Effector memory CD4-positive, alpha-beta T cell (primary cell): ENCODE results near the gene MPO.
A peak's percentile ranks its signal among the peaks of the same experiment; 100 is the strongest.

Source experiments
- DNase-seq, 3 donors: peaks; one replicate each; pipeline ENCODE4 v3.0.0-alpha.2; 2020
- H3K27ac ChIP-seq: 2 replicates; pipeline ENCODE4 v1.7.0; 2013; ENCODE audit warnings: mild to moderate bottlenecking, low read length, moderate library complexity; ENCODE audit not compliant: insufficient read depth, poor library complexity, severe bottlenecking
- H3K27me3 ChIP-seq: replicated peaks from 2 replicates; pipeline ENCODE4 v1.7.0; 2013; ENCODE audit warnings: mild to moderate bottlenecking, low read length; ENCODE audit not compliant: insufficient read depth, control insufficient read depth, poor library complexity, severe bottlenecking
- H3K36me3 ChIP-seq: 2 replicates; pipeline ENCODE4 v1.7.0; 2013; ENCODE audit warnings: mild to moderate bottlenecking, low read length, moderate library complexity; ENCODE audit not compliant: control insufficient read depth, insufficient read depth
- H3K4me1 ChIP-seq: 2 replicates; pipeline ENCODE4 v1.7.0; 2013; ENCODE audit warnings: low read length, mild to moderate bottlenecking; ENCODE audit not compliant: control insufficient read depth, insufficient read depth, poor library complexity, severe bottlenecking
- H3K4me3 ChIP-seq: 2 replicates; pipeline ENCODE4 v1.7.0; 2013; ENCODE audit warnings: low read length, low read depth, mild to moderate bottlenecking; ENCODE audit not compliant: insufficient read depth, poor library complexity, severe bottlenecking
- H3K9me3 ChIP-seq: 2 replicates; pipeline ENCODE4 v1.7.0; 2013; ENCODE audit warnings: mild to moderate bottlenecking, low read length, moderate library complexity; ENCODE audit not compliant: control insufficient read depth

MPO gene

DNA sequence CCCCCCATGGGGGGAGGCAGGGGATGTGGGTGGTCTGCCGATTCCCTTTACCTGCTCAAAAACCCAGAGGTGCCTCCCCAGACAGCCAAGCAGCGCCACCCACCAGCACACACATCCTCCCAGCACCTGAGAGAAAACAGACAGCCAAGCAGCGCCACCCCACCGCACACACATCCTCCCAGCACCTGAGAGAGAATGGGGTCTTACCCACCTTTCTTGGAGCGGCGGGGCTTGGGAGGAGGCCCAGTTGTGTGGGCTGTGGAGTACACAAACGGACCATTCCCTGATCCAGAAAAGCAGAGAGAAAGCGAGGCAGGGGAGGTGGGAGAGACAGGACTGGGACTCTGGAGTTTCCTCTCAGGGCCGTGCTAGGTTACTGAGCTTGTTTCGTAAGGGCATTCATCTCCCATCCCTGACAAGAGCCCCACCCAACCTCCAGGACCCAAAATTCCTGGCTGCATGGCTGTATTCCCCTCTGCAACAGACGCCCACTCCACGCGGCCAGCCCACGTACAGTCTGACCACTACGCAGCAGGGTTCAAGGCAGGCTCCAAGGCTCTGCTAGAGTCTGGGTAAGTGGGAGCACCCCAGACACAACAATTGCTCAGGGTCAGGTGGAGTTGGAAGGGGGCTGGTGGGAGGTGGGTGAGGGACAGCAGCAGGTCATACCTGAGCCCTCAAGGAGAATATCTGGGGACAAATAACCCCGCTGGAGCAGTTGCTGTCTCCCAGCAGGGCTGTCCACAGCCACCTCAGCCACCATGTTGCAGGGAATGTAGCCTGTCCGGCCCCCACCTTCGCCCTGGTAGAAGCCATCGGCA, 25.6 kb upstream of the MPO start:
- no peak for DNase-seq
- Histone ChIP-seq H3K9me3 (no peaks in the 10 kb centered on the region), H3K27me3 (no peaks in the 10 kb centered on the region), H3K4me3 (no peak overlapping the region), H3K27ac (no peak overlapping the region), H3K36me3 (peaks cover 13% of the 10 kb centered on the region), H3K4me1 (no peaks in the 10 kb centered on the region)

DNA sequence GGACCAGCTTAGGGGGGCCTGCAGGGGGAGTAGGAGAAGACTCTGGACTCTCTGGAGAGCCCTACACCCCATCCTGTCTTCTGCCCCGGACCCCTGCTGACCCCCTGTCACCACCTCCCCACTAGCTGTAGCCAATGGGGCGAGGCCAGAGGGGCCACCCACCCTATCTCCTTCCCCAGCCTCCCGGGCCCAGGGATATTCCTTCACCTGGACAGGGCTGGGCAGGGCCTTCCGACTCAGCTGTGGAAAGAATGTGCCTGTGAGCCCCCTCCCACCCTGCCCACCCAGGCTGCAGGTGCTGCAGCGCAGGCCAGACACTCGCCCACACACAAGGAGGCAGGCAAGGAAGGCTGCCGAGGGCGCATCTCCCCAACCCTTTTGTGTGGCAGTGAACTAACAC, 24.9 kb upstream of the MPO start:
- H3K27ac ChIP-seq = no peak overlapping the region
- no peaks in the 10 kb centered on the region for H3K9me3 ChIP-seq
- H3K4me1 ChIP-seq = no peaks in the 10 kb centered on the region
- H3K4me3 ChIP-seq = no peak overlapping the region
- H3K36me3 ChIP-seq = peaks cover 13% of the 10 kb centered on the region
- DNase-seq = no peak
- H3K27me3 ChIP-seq = no peaks in the 10 kb centered on the region

DNA sequence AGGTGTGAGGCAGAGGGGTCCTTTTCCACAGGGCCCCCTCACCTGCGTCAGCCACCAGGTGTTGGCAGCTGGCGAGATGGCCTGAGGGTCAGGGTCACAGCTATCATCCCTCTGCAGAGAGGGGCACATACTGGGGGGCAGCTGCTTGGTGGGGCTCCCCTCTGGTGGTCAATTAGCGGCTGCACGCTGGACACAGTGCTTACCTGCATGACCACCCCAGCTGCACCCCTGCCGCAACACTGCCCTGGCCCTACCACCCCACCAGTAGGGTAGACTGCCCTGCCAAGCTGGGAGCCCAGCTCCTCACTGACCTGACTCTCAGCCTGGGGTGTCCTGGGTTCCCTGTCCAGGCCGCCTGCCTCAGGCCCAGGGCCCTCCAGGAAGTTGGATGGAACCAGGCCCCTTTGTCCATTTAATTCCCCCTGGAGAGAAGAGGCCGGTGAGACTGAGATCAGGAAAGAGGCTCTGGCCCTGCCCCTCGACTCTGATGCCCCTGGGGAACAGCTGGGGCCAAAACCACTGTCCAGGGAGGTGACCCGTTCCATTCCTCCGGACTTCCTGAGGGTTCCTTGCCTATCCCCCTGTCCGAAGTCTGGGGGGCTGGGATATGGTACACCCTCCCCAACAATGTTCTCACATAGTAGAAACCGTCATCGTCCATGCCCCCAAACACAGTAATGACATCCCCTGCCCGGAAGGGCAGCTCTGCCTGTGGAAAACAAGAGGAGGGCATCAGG, 24.2 kb upstream of the MPO start:
- Histone ChIP-seq H3K4me1 (no peaks in the 10 kb centered on the region), H3K9me3 (no peaks in the 10 kb centered on the region), H3K27me3 (no peaks in the 10 kb centered on the region), H3K27ac (no peak overlapping the region), H3K4me3 (no peak overlapping the region), H3K36me3 (peaks cover 13% of the 10 kb centered on the region)
- DNase-seq = no peak

DNA sequence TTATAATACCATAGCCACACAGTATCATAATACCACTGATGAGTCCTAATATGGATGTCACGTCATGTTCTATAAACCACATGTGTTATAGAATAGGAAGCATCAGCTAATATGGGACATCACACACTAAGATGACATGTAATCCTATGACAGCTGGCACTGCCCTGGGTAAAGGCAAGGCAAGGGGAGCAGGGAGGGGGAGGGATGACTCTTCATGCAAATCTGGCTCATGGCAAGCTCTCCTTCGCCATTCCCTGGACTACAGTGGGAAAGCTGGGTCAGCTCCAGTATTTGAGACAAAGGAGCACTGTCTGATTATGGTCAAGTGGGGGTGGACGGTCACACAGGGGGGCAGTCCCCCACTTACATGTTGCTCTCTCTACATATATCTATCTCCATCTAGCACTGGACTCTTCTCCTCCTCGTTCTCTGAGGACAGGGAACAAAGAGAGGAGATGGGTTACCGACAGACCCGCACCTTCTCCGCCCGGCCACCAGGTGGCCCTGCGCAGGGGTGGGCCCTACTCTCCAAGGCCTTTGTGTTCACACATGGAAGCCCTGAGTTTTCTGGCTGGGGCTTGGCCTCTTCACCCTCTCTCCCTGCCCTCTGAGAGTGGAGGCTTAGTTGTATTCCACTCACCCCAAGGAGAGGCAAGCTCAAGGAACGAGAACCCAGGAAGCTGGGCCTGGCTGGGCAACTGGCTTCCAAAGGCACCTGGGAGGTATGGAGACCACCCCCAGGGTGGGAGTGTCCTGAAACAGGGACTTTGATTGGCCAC, 23.4 kb upstream of the MPO start:
- no peak overlapping the region for H3K4me3 ChIP-seq

DNA sequence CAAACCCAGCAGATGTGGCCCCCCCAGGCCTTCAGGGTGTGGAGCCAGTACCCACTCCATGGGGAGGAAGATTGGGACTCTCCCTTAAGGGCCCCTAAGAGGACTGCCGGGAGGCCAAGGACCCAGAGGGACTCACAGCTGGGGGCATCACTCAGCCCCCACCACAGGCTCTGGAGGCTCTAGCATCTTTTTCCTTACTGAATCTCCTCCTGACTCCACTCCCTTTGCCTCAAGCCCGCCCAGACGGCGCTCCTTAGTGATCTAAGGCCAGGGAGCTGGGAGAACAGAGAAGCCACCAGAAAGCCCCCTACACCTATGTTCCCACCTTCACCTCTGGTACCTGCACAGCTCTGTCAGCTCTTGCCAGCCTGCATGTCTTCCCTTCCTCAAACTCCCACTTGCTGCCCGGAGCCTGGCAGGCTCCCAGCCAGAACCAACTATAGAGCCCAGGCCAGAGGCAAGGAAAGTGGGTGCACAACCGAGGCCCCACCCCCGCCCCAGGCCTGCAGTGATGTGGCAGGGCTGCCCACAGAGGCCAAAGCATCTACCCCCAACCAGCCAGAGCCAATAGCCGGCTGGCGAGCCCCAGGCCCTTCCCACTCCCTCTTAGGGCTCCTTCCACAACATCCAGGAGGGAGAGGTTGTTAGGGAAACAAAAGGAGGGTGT, 22.3 kb upstream of the MPO start:
- no peak for DNase-seq
- Histone ChIP-seq H3K27me3 (no peaks in the 10 kb centered on the region), H3K4me3 (no peak overlapping the region), H3K9me3 (no peaks in the 10 kb centered on the region), H3K36me3 (peaks cover 13% of the 10 kb centered on the region), H3K4me1 (no peaks in the 10 kb centered on the region), H3K27ac (no peak overlapping the region)

More for the DNA sequence above, 23.4 kb upstream of the MPO start:
- Histone ChIP-seq H3K4me1 (no peaks in the 10 kb centered on the region), H3K9me3 (no peaks in the 10 kb centered on the region), H3K27me3 (no peaks in the 10 kb centered on the region), H3K36me3 (peaks cover 13% of the 10 kb centered on the region), H3K27ac (no peak overlapping the region)
- DNase-seq = peak; percentile 28 to 41 (median 29)

DNA sequence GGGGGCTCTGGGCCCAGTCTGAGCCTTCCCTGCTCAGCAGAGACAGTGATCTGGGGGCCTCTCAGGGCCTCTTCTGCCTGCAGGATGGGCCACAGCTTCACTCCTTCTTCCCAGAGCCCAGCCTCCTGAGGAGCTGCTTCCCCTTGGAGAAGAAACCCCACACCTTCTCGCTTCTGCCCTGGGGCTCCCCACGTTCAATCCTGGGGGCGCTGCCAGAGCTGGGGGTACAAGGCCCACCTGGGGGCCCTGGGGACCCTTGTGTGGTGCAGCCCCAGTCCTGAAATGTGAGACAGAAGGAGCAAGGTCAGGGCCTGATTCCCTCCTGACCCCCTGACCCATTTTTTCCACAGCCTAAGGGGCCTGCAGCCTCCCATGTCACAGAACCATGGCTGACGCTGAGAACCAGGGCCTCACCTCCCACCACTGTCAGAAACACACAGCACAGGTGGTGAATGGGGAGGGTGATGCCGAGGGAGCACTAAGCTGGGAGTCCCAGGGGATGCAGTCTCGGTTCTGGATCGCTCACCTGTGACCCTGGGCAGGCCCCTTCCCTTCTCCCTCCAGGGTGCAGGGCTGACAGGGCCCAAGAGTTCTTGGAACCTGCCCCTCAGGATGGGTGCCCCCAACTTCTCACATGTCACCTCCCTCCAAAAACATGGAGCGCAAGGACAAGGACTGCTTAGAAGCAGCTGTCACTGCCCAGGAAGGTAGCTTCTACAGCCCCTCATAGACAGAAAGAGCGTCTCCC, 21.6 kb upstream of the MPO start:
- Histone ChIP-seq H3K4me1 (no peaks in the 10 kb centered on the region), H3K4me3 (no peak overlapping the region), H3K9me3 (no peaks in the 10 kb centered on the region), H3K27me3 (no peaks in the 10 kb centered on the region), H3K36me3 (peaks cover 9% of the 10 kb centered on the region), H3K27ac (no peak overlapping the region)
- no peak for DNase-seq

DNA sequence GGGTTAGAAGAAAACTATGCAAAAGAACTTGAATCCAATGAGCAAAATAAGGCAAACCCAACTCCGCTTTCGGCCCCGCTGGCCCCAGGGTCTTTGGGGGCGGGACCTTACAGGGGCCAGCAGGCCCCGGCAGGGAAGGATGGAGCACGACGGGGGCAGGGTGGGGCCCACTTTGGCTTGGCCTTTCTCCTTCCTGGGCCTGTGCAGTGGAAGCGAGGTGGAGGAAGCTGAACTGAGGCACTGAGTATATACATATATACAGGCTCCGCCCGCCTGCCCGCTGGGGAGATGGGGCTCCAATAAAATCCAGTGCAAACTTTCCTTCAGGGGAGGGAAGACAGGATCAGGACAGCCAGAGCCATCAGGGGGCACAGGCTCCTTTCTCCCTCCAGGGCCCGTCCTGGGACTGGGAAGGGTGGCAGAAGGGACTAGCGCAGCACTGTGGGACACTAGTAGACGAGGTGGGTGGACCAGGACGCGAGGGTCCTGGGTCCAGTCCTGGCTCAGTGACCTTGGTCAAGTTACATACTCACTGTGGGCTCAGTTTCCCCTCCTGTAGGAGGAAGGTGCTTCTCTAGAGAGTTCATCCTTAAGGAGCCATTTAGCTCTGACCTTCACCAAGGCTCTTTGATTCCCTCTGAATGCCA, 20.9 kb upstream of the MPO start:
- no peak overlapping the region for H3K27ac ChIP-seq

DNA sequence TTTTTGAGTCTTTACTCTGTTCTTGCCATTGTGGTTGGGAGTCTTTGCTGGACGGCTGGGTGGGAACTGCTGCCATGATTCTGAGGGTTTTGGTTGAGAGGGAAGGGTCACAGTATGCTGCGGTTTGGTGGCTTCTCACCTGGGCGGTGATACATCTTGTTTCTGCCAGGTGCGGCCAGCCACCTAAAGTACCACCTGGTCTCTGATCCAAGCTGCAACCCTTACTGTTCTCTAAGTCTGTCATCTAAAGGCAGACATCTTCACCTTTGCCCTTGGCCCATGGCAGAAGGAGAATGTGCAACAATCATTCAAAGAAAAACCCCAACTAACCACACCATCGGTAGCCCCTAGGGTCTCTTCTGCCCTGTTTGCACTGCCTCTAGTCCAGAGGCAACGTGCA, 19.6 kb upstream of the MPO start:
- Histone ChIP-seq H3K9me3 (no peaks in the 10 kb centered on the region), H3K27ac (no peak overlapping the region), H3K27me3 (no peaks in the 10 kb centered on the region), H3K36me3 (no peaks in the 10 kb centered on the region), H3K4me3 (no peak overlapping the region), H3K4me1 (no peaks in the 10 kb centered on the region)
- no peak for DNase-seq

More for the DNA sequence above, 20.9 kb upstream of the MPO start:
- Histone ChIP-seq H3K9me3 (no peaks in the 10 kb centered on the region), H3K4me1 (no peaks in the 10 kb centered on the region), H3K36me3 (peaks cover 4% of the 10 kb centered on the region), H3K27me3 (no peaks in the 10 kb centered on the region), H3K4me3 (no peak overlapping the region)
- no peak for DNase-seq

DNA sequence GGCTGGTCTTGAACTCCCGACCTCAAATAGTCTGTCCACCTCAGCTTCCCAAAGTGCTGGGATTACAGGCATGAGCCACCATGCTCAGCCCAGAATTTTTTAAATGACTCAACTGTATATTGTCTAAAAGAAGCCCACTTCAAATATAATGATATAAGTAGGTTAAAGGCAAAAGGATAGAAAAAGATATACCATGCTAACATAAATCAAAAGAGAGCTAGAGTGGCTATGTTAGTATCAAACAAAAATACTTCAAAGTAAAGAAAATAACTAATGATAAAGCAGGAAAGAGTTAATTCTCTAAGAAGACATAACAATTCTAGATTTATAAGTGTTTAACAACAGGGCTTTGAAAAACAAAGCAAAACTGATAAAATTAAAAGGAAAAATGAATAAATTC, 13.3 kb upstream of the MPO start:
- no peak overlapping the region for H3K4me3 ChIP-seq
- H3K36me3 ChIP-seq = no peaks in the 10 kb centered on the region
- H3K9me3 ChIP-seq = peaks cover 5% of the 10 kb centered on the region
- no peak overlapping the region for H3K27ac ChIP-seq
- DNase-seq = no peak
- no peaks in the 10 kb centered on the region for H3K27me3 ChIP-seq
- no peaks in the 10 kb centered on the region for H3K4me1 ChIP-seq
